AG04449 (cell line): ENCODE data around the gene SH3BGRL3.

Experiments used
- CTCF ChIA-PET: fragments of 350-600 bp; formaldehyde crosslinking; extraction: SDS; loops from one replicate; lab custom pipeline; 2021; ENCODE audit warnings: antibody characterized with exemption; lab: Yijun Ruan, JAX
- POLR2A ChIA-PET: fragments of 400-600, 350-600 bp; formaldehyde crosslinking; extraction: SDS; loops from one replicate; lab custom pipeline; 2020; ENCODE audit warnings: antibody characterized with exemption, inconsistent platforms; lab: Yijun Ruan, JAX
- DNase-seq: peaks from one replicate; pipeline ENCODE4 v3.0.0-alpha.2; 2010; ENCODE audit warnings: low read depth, low spot score
- H3K4me3 ChIP-seq: 2 replicates; pipeline ENCODE4 v1.5.1; 2011; ENCODE audit warnings: low read depth, mild to moderate bottlenecking, control low read depth, low read length
- CTCF ChIP-seq: IDR thresholded peaks from one replicate; pipeline ENCODE4 v1.5.1; 2011; ENCODE audit warnings: mild to moderate bottlenecking, moderate library complexity, low read length, control low read depth, inconsistent platforms; ENCODE audit not compliant: insufficient read depth; ENCODE audit errors: missing control alignments

Gene SH3BGRL3

GRCh38 chr1:26239936-26240335 lies 40.0 kb upstream of the SH3BGRL3 start:
- CTCF ChIA-PET: no interaction called here
- H3K4me3 ChIP-seq: no peak overlapping the region
- DNase-seq: no peak
- no peak for TF ChIP-seq CTCF
- POLR2A ChIA-PET: no interaction called here

GRCh38 chr1:26252718-26253117 lies 27.2 kb upstream of the SH3BGRL3 start:
- no peak for DNase-seq
- ChIA-PET POLR2A (no interaction called here), CTCF (interaction anchor here (4.0 kb wide), 1 partner anchor 19 kb away, joined by 15 read pairs; the partner anchor contains the start of gene CEP85)
- TF ChIP-seq CTCF: no peak
- H3K4me3 ChIP-seq: no peak overlapping the region

- H3K4me3 ChIP-seq: no peak overlapping the region
- no peak for TF ChIP-seq CTCF
Observed at GRCh38 chr1:26254404-26254803, 25.5 kb upstream of the SH3BGRL3 start.

GRCh38 chr1:26257222-26257621 lies 22.7 kb upstream of the SH3BGRL3 start:
- no peak for TF ChIP-seq CTCF
- ChIA-PET CTCF (interaction anchor here (0.8 to 2.9 kb wide), 5 partner anchors 9 to 64 kb away, joined by 3 to 9 read pairs (median 7); partner anchors contain the start of gene CEP85), POLR2A (no interaction called here)
- DNase-seq: no peak
- no peak overlapping the region for H3K4me3 ChIP-seq

More at GRCh38 chr1:26254404-26254803, 25.5 kb upstream of the SH3BGRL3 start:
- POLR2A ChIA-PET: no interaction called here
- DNase-seq: no peak
- CTCF ChIA-PET: interaction anchor here (1.1 to 4.0 kb wide), 4 partner anchors 12 to 25 kb away, joined by 4 to 15 read pairs (median 5); partner anchors contain the start of genes CEP85 and SH3BGRL3

GRCh38 chr1:26259005-26259404 lies 20.9 kb upstream of the SH3BGRL3 start:
- no peak for DNase-seq
- no peak for TF ChIP-seq CTCF
- ChIA-PET CTCF (interaction anchor here (0.9 to 3.1 kb wide), 4 partner anchors 16 to 62 kb away, joined by 4 to 18 read pairs (median 8); partner anchors contain the start of gene CEP85), POLR2A (no interaction called here)
- no peak overlapping the region for H3K4me3 ChIP-seq

- DNase-seq: no peak
- no peak for TF ChIP-seq CTCF
- POLR2A ChIA-PET: no interaction called here
- CTCF ChIA-PET: interaction anchor here (1.6 to 3.1 kb wide), 2 partner anchors 15 to 157 kb away, joined by 4 to 18 read pairs; no protein-coding TSS in a partner anchor
- no peak overlapping the region for H3K4me3 ChIP-seq
Observed at GRCh38 chr1:26259578-26259977, 20.3 kb upstream of the SH3BGRL3 start.
